GM12878 (cell line): Measurements from ENCODE around the gene RTL9. TPM values are rescaled to one million over a fixed set of nuclear protein-coding genes. Genes with fewer than 3 reads are reported as not detected.
A peak's percentile ranks its signal among the peaks of the same experiment; 100 is the strongest.

Experiments
- JUNB ChIP-seq: IDR thresholded peaks from 2 replicates; pipeline ENCODE4 v1.6.1; 2016; ENCODE audit warnings: antibody characterized with exemption, mild to moderate bottlenecking
- MYB ChIP-seq: fragments of 150-350 bp; IDR thresholded peaks from 2 replicates; pipeline ENCODE4 v1.6.1; 2014; ENCODE audit warnings: mild to moderate bottlenecking, low read depth, low read length, borderline replicate concordance
- RAD21 ChIP-seq: IDR thresholded peaks from 2 replicates; pipeline ENCODE4 v1.6.1; 2011; ENCODE audit warnings: mild to moderate bottlenecking, low read depth, low read length, moderate library complexity; ENCODE audit not compliant: insufficient read depth
- SMAD5 ChIP-seq: IDR thresholded peaks from 2 replicates; pipeline ENCODE4 v1.6.1; 2016; ENCODE audit warnings: antibody characterized with exemption, low read depth
- SMC3 ChIP-seq: IDR thresholded peaks from 2 replicates; pipeline ENCODE4 v1.6.1; 2011; ENCODE audit warnings: low read length, improper control_type of control experiment, borderline replicate concordance
- polyA plus RNA-seq, 11 experiments: library from polyadenylated mRNA; depleted of rRNA in 4 of 11; unstranded in 6 of 11; stranded (reverse) in 5 of 11; fragments of >200 nt; fragmentation: Nextera tagmentation in 4 of 11; fragmentation: Illumina TruSeq in 1 of 11; extraction: Ambion mirVana in 4 of 11; extraction: Trizol in 1 of 11; gene quantifications; 1 replicate in 1 of 11; 2 replicates in 10 of 11; pipeline versions ENCODE4 v1.2.1 to v1.2.3, GENCODE V29; 2011 to 2016; ENCODE audit warnings: inconsistent platforms in 2 of 11, missing spikeins in 2 of 11, low read depth in 1 of 11
- small RNA-seq: library from RNA; depleted of rRNA; stranded (forward); fragments of <200 nt; gene quantifications from one replicate; pipeline ENCODE3, GENCODE V24; 2014
- total RNA-seq, 4 experiments: library from RNA; depleted of rRNA in 3 of 4; stranded (reverse); fragments of >200 nt in 3 of 4; fragmentation: Illumina TruSeq in 1 of 4; extraction: Trizol in 1 of 4; gene quantifications; 2 replicates each; pipeline versions ENCODE4 v1.2.1 to v1.2.3, GENCODE V29; 2013 to 2021

RTL9 gene
- total and polyA plus RNA-seq, 10 of the 15 experiments (the other 5 are each of a cell fraction or from before 2014, with no cell fraction given): 0.05 to 1.2 (median 0.17) TPM

DNA sequence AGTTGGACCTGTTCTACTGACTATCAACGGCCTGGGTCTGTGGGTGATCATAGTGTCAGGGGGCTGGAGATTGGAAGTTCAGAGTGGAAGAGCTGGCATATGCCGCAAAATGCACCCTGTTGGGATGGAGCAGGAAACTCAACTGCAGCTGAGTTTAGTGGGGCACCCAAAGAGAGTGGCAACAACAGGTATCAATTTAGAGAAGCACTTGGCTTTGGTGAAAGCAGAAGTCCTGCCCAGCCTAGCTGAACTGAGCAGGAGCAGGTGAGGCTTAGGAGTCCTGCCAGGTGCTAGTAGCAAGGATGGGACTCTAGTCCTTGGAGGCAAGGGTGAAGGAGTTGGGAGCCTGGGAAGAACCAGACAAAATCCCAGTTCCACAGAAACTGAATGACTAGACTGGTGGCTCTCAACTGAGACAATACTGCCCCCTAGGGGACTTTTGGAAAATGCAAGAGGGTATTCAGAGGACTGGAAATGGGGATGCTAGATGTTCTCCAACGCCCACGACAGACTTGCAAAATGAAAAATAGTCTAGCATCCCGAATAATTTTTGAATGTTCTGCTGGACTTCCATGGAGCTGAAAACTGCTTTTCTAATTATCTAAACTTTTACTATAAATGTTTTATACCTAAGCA is 49.4 kb downstream of the RTL9 start (continued):
- TF ChIP-seq MYB: no peak
- TF ChIP-seq JUNB: no peak
- peak; percentile 79 for TF ChIP-seq SMC3
- TF ChIP-seq RAD21: peak; percentile 90
- no peak for TF ChIP-seq SMAD5

Small RNA genes within 50 kb of the gene (small RNA-seq; reads per million reads assigned to genes)
- gene GNG5P2: not detected

Other genes starting within 250 kb of the RTL9 start
- 11.1 and 13.0 TPM in 2 replicates for gene AMMECR1, start 40.8 kb upstream of the RTL9 start, total RNA-seq (2014; rRNA removed)
- gene AMMECR1, start 40.8 kb upstream of the RTL9 start, total RNA-seq (2014; rRNA removed; fragmentation: Illumina TruSeq; extraction: Trizol): 10.1 and 10.3 TPM in 2 replicates
- gene AMMECR1, start 40.8 kb upstream of the RTL9 start, total RNA-seq (2021): 10.1 and 11.3 TPM in 2 replicates
- 7.5 and 10.0 TPM in 2 replicates for gene AMMECR1, start 40.8 kb upstream of the RTL9 start, polyA plus RNA-seq (2011; rRNA removed)
- 11.7 and 15.2 TPM in 2 replicates for gene AMMECR1, start 40.8 kb upstream of the RTL9 start, polyA plus RNA-seq (2014; fragmentation: Illumina TruSeq; extraction: Trizol)
- 1 to 10 TPM; 4.9 to 6.4 TPM for gene AMMECR1, start 40.8 kb upstream of the RTL9 start, polyA plus RNA-seq (2014; fragmentation: Nextera tagmentation; extraction: Ambion mirVana)
- gene AMMECR1, start 40.8 kb upstream of the RTL9 start, polyA plus RNA-seq (2014; rRNA removed): 5.4 and 5.5 TPM in 2 replicates
- 10 to 100 TPM; 20.8 to 25.6 TPM for gene AMMECR1, start 40.8 kb upstream of the RTL9 start, polyA plus RNA-seq (2016; fragmentation: Nextera tagmentation; extraction: Ambion mirVana)